ENCODE results near the gene PROZ.
"Not testable (repeated sequence)": the region's sequence is repeated elsewhere in the genome, so short reads cannot be mapped to it uniquely, and the experiment has no call there.

PROZ gene

GRCh38 chr13:113158946-113159345, 498 bp downstream of the PROZ start:
- DNase-seq: no peak

GRCh38 chr13:113159701-113160100, 1.3 kb downstream of the PROZ start:
- DNase-seq: no peak

GRCh38 chr13:113160983-113161382, 2.5 kb downstream of the PROZ start:
- DNase-seq: no peak

- DNase-seq: no peak
These were observed 3.0 kb downstream of the PROZ start for GRCh38 chr13:113161433-113161832.

GRCh38 chr13:113161975-113162374, 3.5 kb downstream of the PROZ start:
- not testable (repeated sequence) for DNase-seq

GRCh38 chr13:113162783-113163685, 4.6 kb downstream of the PROZ start:
- DNase-seq: no peak

GRCh38 chr13:113164492-113164891, 6.0 kb downstream of the PROZ start:
- DNase-seq: no peak

GRCh38 chr13:113166266-113166665, 7.8 kb downstream of the PROZ start:
- no peak for DNase-seq

- DNase-seq: no peak
These were observed 8.2 kb downstream of the PROZ start for GRCh38 chr13:113166681-113167080.

- no peak for DNase-seq
These were observed 8.7 kb downstream of the PROZ start for GRCh38 chr13:113167155-113167554.

- no peak for DNase-seq
These were observed 9.1 kb downstream of the PROZ start for GRCh38 chr13:113167575-113167974.

- DNase-seq: no peak
These were observed 9.8 kb downstream of the PROZ start for GRCh38 chr13:113168211-113168610.

- no peak for DNase-seq
These were observed 11.1 kb downstream of the PROZ start for GRCh38 chr13:113169277-113170272.

GRCh38 chr13:113170511-113170910, 12.1 kb downstream of the PROZ start:
- DNase-seq: no peak

- no peak for DNase-seq
These were observed 13.0 kb downstream of the PROZ start for GRCh38 chr13:113171250-113172125.

GRCh38 chr13:113172419-113172926, 14.0 kb downstream of the PROZ start:
- DNase-seq: no peak

- no peak for DNase-seq
These were observed 17.8 kb downstream of the PROZ start for GRCh38 chr13:113176280-113176679.

GRCh38 chr13:113176822-113177221, 18.4 kb downstream of the PROZ start:
- no peak for DNase-seq

- no peak for DNase-seq
These were observed 19.8 kb downstream of the PROZ start for GRCh38 chr13:113178070-113178895.

- no peak for DNase-seq
These were observed 20.4 kb downstream of the PROZ start for GRCh38 chr13:113178896-113179167.

- DNase-seq: no peak
These were observed 21.2 kb downstream of the PROZ start for GRCh38 chr13:113179374-113180230.

All from activated CD4-positive, CD25-positive, alpha-beta regulatory T cell treated with anti-CD3 and anti-CD28 coated beads, Interleukin-2, amount 50 U/mL, for 72 hours (primary cell).